OCI-M2 (cell line): ENCODE measurements around the gene IL11RA.

Experiments used
- DNase-seq: peaks from one replicate; lab custom pipeline; 2025; ENCODE audit not compliant: unreplicated experiment; lab: John Stamatoyannopoulos, UW

The IL11RA gene

GRCh38 chr9:34652602-34653000 is 616 bp downstream of the IL11RA start:
- no peak for DNase-seq

GRCh38 chr9:34653151-34654072 is 1.4 kb downstream of the IL11RA start:
- no peak for DNase-seq

- no peak for DNase-seq
These were observed 2.5 kb downstream of the IL11RA start for GRCh38 chr9:34654323-34655051.

GRCh38 chr9:34655394-34655793 is 3.4 kb downstream of the IL11RA start:
- DNase-seq = no peak

- DNase-seq = no peak
These were observed 5.0 kb downstream of the IL11RA start for GRCh38 chr9:34656992-34657391.

- DNase-seq = no peak
These were observed 6.5 kb downstream of the IL11RA start for GRCh38 chr9:34658461-34658860.

GRCh38 chr9:34659592-34660253 is 7.7 kb downstream of the IL11RA start:
- DNase-seq = no peak

GRCh38 chr9:34662526-34663302 is 10.7 kb downstream of the IL11RA start, which contains the start of gene CCL27:
TSS of gene CCL27 (minus strand) at chr9:34662657. CDS start at chr9:34662633, 24 bp downstream.
- no peak for DNase-seq

GRCh38 chr9:34663303-34663605 is 11.3 kb downstream of the IL11RA start:
- DNase-seq = no peak

- peak; percentile 51 for DNase-seq
These were observed 12.5 kb downstream of the IL11RA start for GRCh38 chr9:34664281-34665066.

- no peak for DNase-seq
These were observed 13.0 kb downstream of the IL11RA start for GRCh38 chr9:34665067-34665380.

- peak; percentile 8 for DNase-seq
These were observed 13.6 kb downstream of the IL11RA start for GRCh38 chr9:34665381-34666250.

- no peak for DNase-seq
These were observed 18.0 kb downstream of the IL11RA start for GRCh38 chr9:34669809-34670562.

- DNase-seq = no peak
These were observed 19.3 kb downstream of the IL11RA start for GRCh38 chr9:34671307-34671706.

GRCh38 chr9:34674440-34674839 is 22.5 kb downstream of the IL11RA start:
- no peak for DNase-seq

- no peak for DNase-seq
These were observed 23.2 kb downstream of the IL11RA start for GRCh38 chr9:34675048-34675714.

- DNase-seq = no peak
These were observed 23.9 kb downstream of the IL11RA start for GRCh38 chr9:34675869-34676268.

GRCh38 chr9:34684145-34684544 is 32.2 kb downstream of the IL11RA start:
- no peak for DNase-seq
